HG02571 (cell line): ENCODE results near the gene NCK1.
"Not testable (repeated sequence)": the region's sequence is repeated elsewhere in the genome, so short reads cannot be mapped to it uniquely, and the experiment has no call there.

ENCODE experiments used
- ATAC-seq: cut with Tn5 transposase; IDR thresholded peaks from one replicate; pipeline ENCODE4 v1.9.1; 2021; ENCODE audit warnings: mild to moderate bottlenecking, moderate library complexity; ENCODE audit not compliant: unreplicated experiment

Gene NCK1

DNA sequence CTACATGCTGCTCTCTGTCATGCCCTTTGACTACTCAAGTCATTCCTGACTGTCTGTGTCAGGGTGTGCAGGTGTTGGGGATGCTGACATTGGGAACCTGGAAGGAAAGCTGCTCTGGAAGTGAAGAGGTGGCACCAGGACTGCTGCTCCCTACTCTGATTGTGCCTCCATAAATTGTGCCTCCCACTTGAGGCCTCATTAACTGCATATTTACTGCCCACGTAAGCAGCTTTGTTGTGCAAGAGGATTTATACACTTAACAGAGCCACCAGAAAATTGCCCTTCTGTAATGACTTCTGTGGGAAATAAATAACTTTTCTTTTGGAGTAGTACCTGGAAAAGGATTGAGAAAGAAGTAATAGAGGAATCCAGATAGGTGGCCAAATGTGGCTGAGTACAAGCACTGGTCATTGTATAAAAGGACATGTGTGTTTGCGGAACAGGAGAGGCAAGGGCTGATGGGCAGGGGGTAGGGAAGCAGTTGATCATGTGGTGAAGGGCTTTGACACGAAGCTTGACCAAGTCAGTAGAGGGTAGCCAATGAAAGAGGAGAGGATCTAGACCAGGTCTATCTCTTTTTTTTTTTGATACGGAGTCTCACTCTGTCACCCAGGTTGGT is 120.6 kb downstream of the NCK1 start:
- no peak for ATAC-seq

DNA sequence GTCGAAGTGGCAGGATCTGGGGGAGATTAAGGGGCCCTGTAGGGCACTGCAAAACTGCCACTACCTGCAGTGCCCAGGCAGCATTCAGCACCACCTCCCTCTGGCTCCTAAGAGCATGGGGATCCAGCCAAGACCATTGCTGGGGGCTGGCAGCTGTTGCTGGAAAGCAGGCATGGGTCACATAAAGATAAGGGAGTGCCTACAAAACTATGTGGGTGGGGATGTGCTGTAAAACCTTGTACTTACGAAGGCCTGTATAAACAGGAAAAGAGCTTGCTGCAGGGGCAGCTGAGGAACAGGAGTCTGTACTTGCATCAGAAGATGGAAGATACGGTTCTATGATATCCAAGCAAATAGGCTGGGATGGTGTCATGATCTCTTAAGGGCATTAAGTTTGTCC is 122.8 kb downstream of the NCK1 start:
- ATAC-seq = no peak

DNA sequence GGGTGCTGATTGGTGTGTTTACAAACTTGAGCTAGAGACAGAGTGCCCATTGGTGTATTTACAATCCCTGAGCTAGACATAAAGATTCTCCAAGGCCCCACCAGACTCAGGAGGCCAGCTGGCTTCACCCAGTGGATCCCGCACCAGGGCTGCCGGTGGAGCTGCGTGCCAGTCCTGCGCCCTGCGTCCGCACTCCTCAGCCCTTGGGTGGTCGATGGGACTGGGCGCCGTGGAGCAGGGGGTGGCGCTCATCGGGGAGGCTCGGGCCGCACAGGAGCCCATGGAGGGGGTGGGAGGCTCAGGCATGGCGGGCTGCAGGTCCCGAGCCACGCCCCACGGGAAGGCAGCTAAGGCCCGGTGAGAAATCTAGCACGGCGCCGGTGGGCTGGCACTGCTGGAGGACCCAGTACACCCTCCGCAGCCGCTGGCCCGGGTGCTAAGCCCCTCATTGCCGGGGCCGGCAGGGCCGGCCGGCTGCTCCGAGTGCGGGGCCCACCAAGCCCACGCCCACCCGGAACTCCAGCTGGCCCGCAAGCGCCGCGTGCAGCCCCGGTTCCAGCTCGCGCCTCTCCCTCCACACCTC is 125.5 kb downstream of the NCK1 start:
- ATAC-seq = not testable (repeated sequence)

DNA sequence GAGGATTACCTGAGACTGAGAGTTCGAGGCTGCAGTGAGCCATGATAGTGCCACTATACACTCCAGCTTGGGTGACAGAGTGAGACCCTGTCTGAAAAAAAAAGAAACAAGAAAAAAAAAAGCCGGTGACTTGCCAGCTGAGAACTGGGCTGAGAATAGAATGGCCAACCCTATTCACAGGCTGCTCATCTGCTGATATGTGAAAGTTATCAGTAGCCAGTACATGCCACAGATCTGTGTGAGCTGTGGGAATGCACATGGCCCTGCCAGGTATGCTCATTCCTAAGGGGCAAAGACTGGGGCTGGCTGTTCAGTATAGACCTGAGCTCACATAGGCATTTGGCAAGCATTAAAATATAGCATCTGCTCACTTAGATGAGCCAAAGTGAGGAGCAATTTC is 126.6 kb downstream of the NCK1 start:
- no peak for ATAC-seq

DNA sequence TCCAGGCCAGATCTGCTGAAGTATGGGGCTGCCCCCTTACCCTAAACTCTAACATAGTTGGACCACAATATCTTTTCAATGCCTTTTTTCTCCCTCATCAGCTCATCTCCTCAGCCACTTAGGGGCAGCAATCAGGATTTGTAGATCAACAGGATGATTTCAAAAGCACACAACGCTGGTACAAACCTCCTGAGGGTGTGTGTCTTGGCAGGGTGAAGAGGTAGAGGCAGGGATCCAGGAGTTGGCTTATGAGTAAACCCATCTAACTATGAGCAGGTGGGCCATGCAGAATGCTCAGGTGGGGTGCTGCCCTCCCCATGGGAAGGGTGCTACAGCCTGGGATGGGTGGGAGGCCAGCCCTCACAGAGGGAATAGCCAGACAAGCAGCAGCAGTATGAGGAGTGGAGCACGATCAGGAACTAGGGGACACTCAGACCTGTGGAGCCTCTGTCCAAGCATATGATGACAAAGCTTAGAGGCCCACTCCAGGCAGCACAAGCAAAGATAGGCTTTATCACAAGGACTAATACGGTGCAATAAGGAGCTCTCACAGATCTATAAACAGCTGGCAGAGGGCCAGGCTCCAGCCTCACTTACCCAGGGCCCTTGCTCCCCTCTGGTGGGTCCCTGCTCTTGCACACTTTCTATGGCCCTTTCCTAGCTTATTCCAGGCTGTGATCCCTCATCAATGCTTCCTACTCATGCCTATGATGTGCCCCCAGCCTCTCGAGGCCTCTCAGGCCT is 127.9 kb downstream of the NCK1 start:
- no peak for ATAC-seq

DNA sequence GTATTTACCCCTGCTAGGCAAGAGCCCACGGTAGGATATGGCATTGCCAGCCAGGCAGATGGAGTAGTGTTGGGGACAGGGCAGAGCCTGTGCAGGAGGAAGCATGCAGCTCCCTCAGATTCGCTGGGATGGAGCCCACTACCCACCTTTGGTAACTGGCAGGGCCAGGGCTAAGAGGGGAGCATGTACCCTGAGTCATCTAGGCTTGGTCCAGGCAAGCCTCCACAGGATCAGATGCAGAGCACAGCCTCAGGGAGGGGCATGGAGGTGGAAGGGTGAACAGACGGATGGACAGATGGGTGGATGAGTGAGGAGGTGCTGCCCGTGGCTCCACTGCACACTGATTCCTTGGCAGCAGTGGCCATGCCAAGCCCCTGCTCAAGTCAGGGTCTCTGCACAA is 128.8 kb downstream of the NCK1 start:
- ATAC-seq = no peak

DNA sequence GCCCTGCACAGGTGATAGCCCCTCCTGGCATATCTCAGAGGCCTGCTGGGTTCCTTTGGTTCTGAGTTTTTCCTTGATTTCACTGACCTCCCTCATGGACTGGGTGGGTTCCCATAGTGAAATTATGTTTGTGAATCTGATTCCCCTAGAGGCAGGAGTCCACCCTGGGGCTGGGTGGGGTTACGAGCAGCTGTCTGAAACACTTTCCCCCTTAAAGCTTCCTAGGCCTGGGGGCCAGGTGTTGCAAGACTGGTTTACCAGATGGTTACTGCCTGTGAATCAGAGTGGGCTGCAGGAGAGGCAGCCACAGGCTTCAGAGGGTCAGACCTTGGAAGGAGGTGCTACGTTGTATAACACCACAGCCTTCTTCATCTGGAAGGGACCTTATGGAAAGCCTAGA is 130.1 kb downstream of the NCK1 start:
- ATAC-seq = no peak

DNA sequence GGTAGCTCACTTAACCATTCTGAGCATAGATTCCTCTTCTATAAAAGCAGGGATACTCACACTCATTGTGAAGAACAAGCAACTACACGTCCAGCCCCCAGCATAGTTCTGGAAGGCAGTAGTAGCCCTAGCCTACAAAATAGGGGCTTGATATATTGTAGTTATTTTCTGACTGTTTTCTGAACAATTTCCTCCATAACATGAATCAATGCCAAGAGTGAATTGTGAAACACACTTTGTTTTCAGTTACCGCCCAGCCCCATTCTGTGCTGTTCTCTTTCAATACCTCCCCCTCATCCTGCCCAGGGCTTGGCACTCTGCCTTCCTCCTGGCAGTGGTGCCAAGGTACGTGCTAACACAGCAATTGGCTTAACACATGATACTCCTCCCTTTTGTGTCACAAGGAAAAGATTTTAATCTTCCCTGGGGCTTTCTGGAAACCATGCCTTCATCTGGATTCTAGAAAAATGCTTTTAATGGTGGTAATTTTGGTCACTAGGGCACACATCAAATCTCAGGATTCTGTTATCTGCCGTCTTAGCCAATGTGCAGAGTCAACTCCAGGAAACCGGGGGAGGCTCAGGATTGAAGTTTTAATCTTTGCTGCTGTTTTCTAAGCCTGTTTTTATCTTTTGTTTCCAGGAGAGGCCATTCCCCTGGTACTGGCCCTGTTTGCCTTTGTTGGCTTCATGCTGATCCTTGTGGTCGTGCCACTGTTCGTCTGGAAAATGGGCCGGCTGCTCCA is 132.9 kb downstream of the NCK1 start:
- no peak for ATAC-seq

DNA sequence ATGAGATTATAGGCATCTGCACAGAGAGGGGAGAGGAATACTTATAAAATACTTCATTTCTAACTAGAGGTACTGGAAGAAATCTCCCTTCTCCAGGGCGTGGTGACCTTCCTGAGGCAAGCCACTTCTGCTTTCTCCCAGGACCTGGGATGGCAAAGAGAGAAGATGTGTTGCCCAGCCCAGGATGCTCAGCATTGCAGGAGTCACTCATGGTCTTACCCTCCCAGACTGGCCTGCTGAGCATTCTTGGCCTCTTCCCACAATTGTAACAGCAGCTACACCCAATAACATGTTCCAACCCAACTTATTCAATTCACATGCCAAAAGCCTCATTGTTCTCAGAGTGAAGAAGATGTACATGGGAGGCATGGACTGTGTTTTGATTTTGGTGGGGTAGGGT is 133.6 kb downstream of the NCK1 start:
- no peak for ATAC-seq
